Lung microvascular endothelial cell (primary cell): ENCODE measurements around the gene MXD4. TPM values are rescaled to one million over a fixed set of nuclear protein-coding genes. Genes with fewer than 3 reads are reported as not detected.

Source experiments
- DNase-seq, 2 donors: peaks; one replicate each; pipeline versions ENCODE4 v3.0.0 to v3.0.0-alpha.2; 2010; ENCODE audit warnings: low read depth in 2 of 2
- total RNA-seq: library from RNA; depleted of rRNA; stranded (reverse); fragments of >200 nt; gene quantifications from 2 replicates; pipeline ENCODE4 v1.2.1, GENCODE V29; 2014

Gene MXD4, protein sequence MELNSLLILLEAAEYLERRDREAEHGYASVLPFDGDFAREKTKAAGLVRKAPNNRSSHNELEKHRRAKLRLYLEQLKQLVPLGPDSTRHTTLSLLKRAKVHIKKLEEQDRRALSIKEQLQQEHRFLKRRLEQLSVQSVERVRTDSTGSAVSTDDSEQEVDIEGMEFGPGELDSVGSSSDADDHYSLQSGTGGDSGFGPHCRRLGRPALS
- total RNA-seq, result 48.2 and 56.2 TPM in 2 replicates

DNA sequence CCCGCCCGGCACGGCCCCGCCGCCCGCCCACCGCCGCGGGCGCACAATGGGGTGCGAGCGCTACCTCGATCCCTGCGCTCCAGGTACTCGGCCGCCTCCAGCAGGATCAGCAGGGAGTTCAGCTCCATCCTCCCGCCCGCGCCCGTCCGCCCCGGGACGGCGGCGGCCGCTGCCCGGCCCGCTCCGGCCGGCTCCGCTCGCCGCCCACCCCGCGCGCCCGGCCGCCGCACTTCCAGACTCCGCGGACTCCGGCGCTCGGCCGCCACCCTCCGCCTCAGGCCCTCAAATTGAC is at the start of gene MXD4:
MXD4 (minus strand) TSS at position 257 of the 292 bp plus-strand sequence; CDS start at position 128, 129 bp downstream.
- DNase-seq, result no peak

DNA sequence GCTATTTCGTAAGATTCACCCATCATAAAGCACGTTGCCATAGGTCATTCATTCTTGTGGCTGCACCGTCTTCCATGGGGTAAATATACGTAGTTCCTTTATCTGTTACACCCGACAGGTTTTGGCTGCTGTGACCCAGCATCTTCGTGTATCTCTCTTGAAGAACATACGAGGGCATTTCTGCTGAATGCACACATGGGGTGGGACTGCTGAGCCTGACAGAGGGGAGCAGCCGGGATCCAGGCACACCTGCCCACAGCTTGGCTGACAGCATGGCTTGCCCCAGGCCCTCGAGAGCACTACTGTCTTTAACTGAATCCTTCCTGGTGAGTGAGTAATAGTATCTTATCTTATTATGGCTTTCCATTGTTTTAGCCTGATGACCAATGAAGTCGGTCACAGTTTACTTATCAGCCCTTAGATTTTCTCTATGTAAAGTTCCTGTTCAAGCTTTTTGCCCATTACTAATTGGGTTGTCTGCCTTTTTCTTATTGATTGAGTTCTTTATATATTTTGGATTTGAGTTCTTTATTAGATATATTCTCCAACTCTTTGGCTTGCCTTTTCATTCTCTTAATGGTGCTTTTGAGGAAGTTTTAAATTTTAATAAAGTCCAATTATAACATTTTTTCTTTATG is 45.0 kb upstream of the MXD4 start:
- DNase-seq, result no peak

DNA sequence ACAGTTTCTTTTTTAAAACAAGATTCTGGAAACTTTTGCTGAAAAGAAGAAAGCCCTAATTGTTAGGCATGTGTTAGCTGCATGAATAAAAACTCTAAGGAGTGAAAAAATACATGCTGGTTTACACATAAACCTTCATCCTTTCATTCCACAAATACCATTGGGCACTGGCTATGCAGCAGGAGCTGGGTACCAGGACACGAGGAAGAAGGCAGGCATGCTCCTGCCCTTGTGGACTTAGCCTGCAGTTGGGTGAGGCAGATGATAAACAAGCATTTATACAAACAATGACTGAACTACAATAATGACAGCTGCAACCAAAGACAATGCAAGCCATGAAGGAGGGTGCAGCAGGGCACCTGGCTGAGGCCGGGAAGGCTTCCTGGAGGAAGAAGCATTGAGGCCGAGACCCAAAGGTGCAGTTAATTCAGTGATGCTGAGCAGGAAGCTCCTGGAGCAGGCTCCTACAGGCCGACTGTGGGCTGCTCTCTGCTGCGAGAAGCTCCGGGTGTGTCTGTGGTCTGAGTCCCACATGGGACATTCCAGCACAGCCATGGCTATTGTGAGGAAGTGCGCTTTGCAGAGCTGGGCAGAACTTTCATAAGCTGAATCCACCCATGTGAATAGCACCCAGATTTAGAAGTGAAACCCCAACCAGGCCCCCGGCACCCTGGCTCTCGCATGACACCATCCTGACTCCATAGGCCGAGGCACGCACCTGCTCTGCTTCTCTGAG is 44.0 kb upstream of the MXD4 start:
- DNase-seq, result no peak

DNA sequence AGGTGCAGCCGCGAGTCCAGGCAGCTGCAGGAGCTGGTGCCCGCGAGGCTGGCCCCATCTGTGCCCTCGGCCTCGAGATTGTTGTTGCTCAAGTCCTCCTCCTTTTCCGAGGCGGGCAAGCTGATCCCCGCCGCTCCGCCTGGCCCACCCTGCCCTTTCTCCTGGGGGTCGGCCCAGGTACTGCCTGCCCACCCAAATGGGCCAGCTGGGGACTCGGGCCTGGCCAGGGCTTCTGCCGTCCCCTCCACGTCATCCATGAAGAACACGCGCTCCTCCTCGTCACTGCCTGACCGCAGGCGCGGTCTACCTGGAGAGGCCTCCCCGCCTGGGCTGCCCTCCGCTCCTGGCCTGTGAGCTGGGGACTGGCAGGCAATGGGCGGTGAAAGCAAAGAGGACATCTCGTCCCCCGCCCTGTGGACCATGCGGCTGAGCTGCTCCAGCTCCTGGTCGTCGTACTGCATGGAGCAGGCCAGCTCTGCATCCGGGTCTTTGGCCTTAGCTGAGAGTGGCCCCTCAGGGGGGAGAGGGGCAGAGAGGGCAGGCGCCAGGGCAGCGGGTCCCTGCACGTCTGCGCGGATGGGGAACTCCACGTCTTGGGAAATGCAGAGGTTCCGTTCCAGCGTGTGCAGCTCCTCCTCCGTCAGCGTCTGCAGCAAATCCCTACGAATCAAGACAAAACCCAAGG is 43.1 kb upstream of the MXD4 start:
- no peak for DNase-seq

DNA sequence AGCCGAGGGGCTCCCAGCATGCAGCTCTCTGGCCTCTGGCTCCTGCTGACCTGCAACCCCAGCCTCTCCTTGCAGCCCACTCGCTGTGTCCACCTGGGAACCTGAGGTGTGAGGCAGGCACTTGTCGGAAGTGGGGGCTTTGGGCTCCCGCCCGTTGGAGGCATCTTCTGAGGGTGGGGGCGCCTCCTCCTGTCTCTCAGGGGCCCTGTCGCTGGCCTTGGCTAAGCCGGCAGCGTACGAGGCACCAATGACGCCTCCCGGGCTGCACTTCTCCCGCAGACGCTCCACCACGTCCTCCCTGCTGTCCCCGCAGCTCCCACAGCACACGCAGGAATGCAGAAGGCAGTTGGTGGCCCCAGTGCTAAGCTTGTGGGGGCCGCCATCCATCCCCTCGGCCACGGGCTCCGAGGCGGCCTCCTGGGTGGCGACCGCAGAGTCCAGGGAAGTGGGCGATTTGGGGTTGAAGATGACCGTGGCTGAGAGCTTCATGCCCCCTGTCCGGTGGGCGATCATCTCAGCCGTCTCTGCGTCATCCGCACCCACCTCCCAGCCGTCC is 42.5 kb upstream of the MXD4 start:
- no peak for DNase-seq

DNA sequence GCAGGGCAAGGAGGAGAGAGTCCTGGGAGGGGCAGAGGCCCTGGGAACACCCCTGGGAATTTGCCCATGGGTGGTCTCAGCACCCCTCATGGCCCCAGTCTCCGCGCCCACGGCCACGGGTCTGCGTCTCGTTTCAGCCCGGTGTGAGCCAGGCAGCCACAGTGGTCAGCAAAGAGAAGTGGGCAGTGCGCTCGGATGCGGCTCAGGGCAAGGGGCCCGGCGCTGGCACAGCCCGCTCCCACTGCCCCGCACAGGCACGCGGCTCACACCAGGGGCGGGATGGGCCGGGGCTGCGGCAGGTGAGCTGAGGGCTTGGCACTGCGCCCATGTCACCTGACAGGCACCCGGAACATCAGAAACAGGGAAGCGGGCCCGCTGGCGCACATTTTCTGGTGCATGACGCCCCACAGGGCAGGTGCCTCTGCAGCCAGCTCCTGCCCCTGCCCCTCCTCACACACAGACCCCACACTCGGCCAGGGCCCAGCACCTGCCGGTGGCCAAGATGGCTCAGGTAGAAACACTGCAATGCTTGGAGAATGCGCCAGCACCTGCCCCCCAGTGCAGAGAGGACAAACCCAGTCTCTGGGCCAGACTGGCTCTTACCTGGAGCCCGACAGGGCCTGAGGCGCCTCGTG is 41.9 kb upstream of the MXD4 start:
- no peak for DNase-seq

DNA sequence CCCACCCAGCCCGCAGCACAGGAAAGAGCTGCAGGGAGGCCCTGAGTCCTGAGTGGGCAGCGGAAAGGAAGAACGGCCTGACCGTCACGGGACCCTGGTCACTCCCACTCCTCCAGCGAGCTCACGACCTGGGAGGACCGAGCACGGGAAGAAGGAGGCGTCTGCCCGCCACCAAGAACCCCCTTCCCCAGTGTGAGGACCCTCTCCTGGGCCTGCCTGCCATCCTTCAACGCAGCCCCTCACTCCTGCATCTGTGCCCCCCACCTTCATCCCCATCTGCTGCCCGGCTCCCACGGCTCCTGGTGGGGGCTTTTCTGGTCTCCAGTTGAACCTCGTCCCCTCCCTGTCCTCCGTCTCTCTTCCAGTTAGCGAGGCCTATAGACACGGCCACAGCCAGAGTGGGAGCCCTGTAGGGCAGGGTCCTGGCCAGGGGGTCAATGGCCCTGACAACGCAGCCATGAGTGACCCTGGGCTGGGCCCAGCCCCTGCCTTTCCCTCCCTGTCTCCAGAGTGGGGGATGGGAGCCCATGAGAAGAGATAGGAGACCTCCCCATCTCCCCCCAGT is 41.3 kb upstream of the MXD4 start:
- no peak for DNase-seq

DNA sequence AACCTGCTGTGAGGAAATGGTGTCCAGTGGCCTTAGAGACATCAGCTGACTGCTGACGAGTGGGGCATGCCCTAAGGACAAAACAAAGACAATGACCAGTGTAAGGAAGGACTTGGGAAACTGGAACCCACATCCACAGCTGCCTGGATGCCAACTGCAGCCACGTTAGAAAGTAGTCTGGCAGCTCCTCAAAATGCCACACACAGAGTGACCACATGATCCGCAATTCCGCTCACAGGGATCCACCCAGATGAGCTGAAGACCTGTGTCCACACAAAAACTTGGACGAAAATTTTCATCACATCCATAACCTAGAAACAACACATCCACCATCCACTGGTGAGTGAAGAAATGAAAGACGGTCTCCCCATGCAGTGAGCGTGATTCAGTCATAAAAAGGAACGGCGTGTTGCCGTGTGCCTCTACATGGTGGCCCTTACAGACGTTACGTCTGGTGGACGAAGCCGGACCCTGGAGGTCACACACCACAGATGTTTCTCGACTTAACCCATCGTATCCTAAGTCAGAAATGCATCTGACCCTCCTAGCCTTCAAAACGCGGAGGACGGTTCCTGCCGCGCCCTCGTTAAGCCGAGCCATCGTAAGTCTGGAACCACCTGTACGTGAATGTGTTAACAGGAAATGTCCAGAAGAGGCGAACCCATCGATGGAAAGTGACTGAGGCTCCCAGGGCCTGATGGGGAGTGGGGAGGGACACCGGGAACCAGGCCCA is 40.6 kb upstream of the MXD4 start:
- DNase-seq, result no peak

DNA sequence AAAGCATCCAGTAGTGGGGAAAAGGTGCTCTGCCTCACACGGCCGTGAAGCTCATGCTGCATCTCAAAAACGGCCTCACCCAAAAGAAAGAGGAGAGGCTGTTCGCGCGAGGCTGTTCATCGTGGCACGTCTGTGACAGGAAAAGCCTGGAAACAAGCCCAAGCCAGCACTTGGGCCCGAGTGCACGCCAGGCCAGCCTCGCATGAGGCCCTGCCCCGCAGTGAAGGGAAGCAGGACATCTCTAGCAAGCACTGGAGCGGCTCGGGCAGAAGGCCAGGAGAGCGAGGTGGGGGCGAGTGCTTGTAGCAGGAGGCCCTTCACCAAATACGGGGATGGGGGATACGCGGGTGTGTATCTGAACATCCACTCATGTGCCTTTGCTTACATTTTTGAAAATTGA is 39.9 kb upstream of the MXD4 start:
- DNase-seq, result no peak

DNA sequence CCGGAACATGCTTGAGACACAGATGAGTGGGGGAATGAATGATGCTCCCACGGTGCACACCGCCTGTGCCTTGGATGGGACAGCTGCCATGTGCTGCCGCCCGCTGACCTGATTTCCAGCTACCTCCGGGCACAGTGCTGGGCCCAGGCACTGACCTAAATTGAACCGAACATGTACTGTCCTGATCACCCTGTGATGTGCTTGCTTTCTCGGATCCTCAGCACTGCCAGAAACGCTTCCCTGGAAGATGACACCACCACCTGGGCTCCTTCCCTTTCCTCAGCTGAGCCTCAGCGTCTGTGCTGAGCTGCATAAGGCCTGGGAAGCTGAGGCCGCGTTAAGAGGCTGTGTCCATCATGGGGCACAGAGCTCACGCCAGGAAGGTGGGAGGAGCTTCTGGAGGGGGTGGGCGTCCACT is 39.3 kb upstream of the MXD4 start:
- no peak for DNase-seq

DNA sequence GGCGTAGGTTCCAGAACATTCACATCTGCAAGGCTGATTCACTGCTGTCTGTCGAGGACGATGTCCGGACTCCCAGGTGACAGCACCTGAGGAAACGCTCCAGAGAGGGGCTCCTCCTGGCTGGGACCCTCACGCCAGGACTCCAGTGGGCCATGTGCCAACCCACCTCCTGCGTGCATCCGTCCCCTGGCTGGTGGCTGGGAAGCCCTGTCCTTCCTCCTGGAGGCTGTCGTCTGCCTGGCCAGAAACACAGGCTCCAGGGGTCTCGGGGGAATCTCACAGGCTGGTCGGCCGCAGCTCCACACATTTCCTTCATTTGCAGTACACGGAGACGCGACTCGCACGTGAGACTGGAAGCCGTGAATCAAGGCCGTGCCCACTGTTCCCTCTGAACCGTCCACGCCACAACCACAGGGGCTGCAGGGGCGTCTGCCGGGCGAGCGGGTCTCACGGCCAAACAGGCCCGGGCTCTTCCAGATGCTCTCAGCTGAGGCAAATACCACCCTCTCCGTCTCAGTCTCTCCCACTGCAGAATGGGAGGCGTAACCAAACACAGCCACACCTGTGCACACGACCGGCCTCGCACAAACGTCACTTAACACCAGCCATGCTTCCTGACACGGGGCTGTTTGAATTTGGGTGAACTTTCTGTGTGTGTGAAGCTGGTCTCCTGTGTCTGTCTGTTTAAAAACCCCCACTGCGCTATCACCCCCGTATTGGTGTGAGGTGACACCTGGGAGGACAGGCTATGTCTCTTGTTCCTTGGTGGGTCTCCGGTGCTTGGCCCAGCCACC is 38.7 kb upstream of the MXD4 start:
- DNase-seq, result no peak

DNA sequence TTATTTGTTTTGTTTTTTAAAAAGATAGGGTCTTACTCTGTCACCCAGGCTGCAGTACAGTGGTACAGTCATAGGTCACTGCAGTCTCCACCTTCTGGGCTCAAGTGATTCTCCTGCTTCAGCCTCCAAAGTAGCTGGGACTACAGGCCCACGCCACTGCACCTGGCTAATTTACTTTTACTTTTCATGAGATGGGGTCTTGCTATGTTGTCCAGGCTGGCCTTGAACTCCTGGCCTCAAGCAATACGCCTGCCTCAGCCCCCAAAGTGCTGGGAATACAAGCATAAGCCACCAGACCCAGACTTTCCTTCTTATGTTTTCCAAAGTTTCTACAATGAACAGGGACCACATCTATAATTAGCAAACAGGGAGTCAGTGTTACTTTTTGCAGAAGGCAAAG is 37.9 kb upstream of the MXD4 start:
- DNase-seq, result no peak

DNA sequence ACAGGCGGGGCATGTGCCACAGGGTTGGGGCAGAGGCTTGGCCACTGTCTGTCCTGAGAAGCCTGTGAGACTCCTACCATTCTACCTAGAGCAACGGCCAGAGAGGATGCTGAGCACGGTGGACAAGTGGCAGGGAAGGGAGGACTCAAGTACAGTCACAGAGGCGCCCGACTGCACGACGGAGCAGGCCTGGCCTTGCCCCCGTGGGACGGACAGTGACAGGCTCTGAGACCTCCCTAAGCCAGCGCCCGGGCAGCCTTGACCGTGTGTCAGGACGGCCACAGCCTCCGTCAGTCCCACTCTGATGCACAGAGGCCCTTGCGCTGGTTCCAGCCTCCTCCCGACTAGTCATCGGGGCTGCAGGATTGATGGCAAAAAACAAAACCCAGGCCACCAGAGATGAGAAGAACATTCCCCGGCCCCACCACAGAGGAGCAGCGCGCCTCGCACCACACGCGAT is 36.7 kb upstream of the MXD4 start:
- DNase-seq, result no peak

DNA sequence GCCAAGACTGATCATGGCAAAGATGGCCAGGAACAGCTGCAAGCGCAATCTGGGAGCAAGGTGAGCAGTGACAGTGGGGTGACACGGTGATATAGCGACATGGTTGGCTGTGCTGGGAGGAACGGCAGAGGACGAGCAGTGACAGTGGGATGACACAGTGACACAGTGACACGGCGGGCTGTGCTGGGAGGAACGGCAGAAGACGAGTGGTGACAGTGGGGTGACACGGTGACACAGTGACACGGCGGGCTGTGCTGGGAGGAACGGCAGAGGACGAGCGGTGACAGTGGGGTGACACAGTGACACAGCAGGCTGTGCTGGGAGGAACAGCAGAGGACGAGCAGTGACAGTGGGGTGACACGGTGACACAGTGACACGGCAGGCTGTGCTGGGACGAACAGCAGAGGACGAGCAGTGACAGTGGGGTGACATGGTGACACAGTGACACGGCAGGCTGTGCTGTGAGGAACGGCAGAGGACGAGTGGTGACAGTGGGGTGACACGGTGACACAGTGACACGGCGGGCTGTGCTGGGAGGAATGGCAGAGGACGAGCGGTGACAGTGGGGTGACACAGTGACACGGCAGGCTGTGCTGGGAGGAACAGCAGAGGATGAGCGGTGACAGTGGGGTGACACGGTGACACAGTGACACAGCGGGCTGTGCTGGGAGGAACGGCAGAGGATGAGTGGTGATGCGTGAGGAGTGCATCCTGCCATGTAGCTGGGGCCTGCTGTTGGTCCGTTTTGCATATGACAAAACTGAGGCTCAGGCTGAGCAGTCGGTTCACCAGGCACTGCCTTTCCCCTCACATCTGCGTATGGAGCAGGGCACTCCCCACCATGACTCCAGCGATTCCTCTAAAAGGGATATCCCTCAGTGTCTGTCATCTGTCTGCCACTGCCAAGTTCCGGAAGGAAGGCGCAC is 36.0 kb upstream of the MXD4 start:
- DNase-seq, result no peak

DNA sequence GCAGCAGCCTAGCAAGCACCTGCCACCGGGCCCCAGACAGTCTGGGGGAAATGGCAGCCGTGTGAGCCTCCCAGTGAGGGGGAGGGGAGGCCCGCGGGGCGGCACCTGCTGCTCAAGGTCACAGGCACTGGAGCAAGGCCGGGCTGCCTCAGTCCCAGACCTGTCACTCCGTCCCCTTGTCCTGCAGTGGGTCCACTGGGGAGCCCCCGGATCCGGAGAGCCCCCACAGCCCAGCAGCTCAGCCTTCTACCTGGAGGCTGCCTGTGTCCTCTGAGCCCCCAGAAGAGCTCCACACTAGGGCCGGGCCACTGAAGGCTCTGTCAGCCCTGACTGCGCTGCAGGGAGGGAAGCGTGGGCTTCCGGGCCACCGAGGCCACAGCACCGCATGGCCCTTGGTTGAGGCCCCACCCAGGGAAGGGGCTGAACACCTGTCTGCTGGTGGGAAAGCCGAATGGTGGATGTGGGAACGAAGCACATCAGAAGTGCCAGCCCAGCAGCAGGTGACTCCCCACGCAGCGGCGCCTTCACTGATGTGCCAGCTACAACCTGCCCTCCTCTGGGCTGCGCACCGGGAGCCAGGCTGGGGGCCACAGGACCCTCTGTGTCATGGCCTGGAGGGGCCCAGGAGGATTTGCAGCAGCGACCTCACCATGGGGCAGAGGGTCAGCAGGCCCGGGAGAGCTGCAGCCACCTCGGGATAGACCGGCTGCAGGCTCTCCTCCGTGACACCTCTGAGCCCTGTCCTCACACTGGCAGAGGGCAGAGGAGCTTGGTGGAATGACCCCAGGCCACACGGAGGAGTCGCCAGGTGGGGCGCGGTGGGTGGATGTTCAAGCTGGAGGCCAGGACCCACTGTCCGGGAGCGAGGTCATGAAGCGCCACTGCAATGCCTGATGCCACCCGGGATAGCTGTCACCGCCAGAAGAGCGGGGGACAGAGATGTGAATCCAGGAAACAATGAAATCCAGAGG is 35.0 kb upstream of the MXD4 start:
- no peak for DNase-seq

DNA sequence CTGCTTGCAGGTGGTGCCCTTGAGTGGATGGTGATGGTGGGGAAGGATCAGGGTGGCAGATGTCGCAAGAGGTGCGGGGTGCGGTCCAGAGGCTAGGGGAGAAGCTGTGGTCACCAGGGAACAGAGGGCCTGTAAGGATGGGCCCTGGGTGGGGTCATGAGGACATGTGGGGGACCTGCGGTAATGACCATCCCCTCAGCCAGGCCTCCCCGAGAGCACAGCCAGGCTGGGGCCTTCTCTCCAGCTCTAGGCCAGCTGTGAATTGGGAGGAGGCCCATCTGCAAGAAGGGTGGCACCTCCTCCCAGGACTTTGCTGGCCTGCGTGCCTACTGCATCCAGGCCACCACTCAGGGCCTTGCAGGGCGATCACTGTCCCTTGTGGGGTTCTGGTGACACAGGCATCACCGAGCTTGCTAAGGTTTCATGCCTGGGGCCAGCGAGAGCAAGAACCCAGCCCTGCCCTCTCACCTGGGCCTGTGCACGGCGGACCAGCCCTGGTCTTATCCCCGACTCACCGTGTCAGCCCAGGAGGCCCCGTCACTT is 34.1 kb upstream of the MXD4 start:
- no peak for DNase-seq

DNA sequence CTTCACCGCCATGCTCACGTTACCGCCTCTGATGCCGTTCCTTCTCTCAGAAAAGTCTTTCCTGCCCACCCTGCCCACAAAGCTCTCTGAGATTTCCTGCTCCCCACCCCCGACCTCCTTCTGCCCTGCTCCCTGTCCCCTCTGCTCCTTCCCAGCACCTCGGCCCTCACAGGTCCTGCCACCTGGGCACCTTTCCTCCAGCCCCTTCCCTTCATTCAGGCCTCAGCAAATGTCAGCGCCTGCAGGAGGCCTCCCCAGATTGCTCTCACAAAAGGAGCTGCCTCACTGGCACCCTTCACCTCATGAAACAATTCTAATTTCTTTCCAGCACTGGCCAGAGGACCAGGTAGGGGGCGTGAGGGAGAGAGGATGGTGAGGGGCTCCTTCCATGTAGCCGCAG is 33.6 kb upstream of the MXD4 start:
- DNase-seq, result no peak
